HG03045 (cell line): ENCODE data around the gene OR2B6.

Experiments
- ATAC-seq: cut with Tn5 transposase; IDR thresholded peaks from one replicate; pipeline ENCODE4 v1.9.1; 2021; ENCODE audit warnings: mild to moderate bottlenecking, moderate library complexity; ENCODE audit not compliant: unreplicated experiment

Gene OR2B6

DNA sequence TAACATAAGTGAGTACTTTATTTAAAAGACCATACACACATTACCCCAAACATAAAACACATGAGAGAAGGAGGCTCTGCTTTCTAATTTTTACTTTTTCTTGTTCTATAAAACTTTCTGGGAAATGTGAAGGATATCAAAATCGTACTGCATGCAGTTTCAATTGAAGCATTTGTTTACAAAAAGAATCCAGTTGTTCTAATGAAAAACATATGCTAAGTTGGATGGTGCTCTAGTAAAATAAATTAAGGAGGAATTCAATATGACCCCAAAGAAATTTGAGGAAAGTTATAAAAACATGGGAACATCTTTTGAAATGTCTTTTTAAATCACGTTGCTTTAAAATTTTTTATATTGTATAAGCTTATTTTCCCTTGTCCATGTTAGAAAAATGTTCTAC lies 37.6 kb downstream of the OR2B6 start:
- no peak for ATAC-seq

DNA sequence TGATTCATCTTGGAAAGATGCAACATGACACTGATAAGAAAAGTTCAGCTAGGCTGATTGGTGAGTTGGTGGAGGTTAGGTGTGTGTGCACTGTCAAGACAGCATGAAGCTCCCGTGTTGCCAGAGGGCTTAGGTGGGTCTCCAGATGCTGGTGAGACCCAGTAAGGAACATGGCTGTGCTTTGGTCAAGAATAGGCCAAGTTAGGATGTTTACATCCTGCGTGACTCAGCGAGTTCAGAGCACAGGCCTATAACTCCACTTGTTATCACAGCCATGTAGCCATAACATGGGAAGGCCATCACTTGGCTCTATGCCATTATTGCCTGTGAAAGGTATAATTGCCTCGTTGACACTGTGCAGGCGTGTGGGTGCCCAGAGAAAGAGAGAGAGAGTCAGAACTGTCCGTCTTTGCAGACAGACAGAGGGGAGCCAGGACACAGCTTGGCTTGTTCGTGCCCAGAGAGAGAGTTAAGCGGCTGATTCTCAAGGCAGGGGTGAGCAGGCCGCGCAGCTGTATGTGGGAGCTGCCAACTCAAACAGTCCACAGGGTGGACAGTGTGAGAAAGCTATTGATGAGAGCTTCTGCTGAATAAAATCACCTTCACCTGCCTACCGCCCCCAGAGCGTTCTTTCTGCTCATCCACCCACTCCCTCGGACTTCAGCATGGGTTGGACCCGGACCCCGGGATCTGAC lies 43.5 kb downstream of the OR2B6 start:
- ATAC-seq: no peak

DNA sequence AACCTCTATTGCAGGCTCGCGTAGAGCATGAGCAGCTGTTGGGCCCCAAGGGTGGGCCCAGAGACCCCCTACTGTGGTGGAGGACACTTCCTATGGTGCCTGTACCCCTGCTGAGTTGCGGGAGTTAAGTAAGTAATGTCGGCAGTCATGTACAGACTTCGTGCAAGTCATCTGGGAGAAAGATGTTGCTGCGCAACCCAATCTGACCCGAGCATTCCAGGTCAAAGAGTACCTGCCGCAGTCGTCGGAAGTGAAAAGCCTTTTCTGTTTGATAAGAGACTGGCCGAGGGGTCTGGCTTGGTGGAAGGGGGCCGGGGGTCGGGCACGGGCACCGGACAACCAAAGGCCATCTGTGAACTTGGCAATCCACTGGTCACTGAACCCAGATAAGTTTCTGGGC lies 44.3 kb downstream of the OR2B6 start:
- ATAC-seq: no peak

DNA sequence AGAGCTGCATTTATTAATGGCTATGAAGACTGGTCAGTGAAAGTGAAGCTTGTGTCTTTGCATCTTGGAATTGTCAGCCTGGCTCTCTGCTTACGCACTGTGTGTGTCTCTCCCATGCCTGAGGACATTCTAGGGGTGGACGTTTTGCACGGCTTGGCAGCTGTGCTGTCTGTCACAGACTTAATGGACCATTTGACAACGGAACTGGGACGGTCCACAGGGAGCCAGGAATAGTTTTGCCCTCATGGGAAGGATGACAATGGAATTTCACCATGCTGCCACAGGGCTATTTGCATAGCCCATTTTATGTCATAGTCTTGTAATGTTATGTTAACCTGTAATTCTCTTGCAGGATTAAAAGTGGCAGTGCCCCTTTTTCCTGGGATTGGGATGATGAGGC lies 44.7 kb downstream of the OR2B6 start:
- ATAC-seq: no peak

DNA sequence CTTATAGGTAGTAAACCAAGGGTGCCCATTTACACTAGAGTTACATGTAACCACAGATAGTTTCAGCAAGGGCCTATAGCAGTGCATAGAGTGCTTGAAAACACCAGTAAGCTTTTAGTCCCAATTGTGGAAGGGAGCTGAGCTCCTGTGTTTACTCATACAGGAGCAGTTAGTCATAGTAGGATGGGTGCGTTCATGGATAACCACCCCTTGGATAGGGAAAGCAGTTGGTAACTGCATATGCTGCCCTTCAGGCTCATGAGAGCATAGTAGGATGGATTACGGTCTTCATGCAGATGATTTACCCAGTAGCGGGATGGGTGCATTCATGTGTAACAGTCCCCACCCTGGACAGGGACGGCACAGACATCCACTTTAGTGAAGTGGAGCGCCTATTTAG lies 45.1 kb downstream of the OR2B6 start:
- ATAC-seq: no peak

DNA sequence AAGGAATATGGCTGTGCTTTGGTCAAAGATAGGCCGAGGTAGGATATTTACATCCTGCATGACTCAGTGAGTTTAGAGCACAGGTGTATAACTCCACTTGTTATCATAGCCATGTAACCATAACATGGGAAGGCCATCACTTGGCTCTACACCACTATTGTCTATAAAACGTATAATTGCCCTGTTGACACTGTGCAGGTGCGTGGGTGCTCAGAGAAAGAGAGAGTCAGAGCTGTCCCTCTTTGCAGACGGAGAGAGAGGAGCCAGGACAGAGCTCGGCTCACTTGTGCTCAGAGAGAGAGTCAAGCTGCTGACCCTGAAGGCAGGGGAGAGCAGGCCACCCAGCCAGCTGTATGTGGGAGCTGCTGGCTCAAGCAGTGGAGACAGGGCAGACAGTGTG lies 46.0 kb downstream of the OR2B6 start:
- no peak for ATAC-seq

DNA sequence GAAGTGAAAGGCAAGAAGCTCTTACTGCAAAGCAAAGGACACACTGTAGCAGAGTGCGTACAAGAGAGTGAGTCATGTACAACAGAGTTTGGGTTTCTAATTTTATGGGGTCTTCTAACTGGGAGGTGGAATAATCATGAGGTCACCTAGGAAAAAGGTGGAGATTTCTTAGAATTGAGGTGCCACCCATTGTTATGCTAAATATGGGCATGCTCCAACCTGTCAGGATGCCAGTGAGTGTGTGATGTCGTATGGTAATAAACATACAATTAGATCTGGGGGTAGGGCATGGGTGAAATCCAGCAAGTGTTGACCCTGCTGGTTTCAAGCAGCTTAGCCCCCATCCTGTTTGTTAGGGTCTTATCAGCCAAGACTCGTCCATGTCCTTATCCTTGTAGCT lies 46.6 kb downstream of the OR2B6 start:
- ATAC-seq: no peak

DNA sequence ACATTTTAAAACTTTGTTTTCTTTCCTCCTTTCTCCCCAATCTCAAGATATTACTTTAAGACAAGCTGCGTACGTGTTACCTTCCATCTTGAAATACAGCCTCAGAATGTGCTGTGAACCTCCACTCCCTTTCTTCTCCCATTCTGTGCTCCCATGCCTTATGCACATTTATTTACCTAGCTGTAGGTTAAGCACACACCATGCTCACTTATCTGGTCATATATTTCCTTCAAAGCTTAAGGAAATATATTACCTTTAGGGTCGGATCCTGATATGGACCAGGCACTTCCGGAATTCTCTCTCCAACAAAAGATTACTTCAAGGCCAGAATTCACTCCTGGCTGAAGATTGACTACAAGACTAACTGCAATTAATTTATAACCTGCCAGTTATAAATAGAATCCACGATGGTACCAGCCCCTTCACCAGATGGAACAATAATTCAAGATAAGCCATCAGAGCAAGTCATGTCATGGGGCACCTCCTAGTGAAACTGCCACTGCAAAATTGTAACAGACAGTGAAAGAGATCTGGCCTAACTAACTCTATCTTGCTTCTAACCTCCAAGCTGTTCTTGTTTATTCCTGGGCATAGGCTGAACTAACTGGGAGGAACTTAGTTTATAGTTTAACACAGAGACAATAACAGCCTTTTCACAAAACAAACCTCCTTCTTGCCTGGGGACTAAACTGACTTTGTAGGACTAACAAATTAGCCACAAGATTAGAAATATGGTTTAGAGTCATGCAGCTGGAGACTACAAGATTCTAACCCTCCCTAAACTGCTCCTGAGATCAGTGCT lies 47.5 kb downstream of the OR2B6 start:
- ATAC-seq: no peak

DNA sequence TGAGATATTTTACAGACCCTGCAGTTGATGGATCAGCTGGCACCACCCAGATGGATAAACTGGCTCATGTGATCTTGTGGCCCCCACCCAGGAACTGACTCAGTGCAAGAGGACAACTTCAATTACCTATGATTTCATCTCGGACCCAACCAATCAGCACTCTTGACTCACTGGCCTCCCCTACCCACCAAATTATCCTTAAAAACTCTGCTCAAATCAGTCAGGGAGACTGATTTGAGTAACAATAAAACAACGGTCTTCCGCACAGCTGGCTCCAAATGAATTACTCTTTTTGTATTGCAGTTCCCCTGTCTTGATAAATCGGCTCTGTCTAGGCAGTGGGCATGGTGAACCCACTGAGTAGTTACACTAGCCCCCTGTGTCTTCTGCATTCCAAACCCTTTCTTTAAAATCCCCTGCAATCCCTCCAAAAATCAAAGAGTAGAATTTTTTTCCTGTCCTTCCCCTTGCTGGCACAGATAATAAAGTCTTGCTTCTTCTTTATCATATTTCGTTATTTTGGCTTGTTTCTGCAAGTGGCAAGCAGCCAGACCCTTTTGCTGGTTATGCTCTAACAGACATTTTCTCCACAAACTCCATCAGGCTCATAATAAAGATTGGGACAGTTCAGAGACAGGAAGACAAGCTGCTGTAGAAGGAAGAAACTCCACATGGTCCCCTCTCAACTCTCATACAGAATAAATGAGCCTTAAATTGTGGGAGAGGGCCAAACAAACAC lies 48.3 kb downstream of the OR2B6 start:
- no peak for ATAC-seq

DNA sequence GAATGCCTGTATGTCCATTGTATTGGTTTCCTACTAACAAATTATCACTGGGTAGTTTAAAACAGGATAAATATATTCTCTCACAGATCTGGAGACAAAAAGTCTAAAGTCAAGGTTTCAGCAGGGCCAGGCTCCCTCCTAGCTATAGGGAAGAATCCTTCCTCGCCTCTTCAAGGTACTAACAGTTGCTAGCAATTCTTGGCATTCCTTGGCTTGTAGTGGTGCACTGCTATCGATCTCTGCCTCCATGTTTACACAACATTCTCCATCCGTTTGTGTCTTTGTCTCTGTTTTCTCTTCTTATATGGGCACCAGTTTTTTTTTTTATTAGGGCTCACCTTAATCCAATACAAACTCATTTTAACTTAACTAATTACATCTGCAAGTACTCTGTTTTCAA lies 48.9 kb downstream of the OR2B6 start:
- no peak for ATAC-seq
